ENCODE results near the gene NHLH1.

DNA sequence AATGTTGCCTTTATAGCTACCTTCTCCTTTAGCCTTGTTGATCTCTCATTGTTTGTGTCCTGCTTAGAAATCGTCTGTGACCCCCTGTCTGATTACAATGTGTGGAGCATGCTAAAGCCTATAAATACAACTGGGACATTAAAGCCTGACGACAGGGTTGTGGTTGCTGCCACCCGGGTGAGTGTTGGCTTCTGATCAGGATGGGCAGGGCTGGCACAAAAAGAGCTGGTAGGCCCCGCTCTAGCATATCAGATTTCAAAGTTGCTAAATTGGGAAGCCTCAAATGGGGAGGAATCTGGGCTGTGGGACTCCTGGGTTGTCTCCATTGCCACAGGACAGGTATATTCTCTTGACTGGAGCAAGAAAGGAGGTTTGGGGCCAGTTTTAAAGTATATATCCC, 15.2 kb upstream of the NHLH1 start:
- TF ChIP-seq, protein P1, sequence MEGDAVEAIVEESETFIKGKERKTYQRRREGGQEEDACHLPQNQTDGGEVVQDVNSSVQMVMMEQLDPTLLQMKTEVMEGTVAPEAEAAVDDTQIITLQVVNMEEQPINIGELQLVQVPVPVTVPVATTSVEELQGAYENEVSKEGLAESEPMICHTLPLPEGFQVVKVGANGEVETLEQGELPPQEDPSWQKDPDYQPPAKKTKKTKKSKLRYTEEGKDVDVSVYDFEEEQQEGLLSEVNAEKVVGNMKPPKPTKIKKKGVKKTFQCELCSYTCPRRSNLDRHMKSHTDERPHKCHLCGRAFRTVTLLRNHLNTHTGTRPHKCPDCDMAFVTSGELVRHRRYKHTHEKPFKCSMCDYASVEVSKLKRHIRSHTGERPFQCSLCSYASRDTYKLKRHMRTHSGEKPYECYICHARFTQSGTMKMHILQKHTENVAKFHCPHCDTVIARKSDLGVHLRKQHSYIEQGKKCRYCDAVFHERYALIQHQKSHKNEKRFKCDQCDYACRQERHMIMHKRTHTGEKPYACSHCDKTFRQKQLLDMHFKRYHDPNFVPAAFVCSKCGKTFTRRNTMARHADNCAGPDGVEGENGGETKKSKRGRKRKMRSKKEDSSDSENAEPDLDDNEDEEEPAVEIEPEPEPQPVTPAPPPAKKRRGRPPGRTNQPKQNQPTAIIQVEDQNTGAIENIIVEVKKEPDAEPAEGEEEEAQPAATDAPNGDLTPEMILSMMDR (IDR thresholded peaks at IDR 0.05), result no peak
- TF ChIP-seq POLR2AphosphoS5 (IDR thresholded peaks at IDR 0.05; ENCODE audit: low read depth, low read length) (no peak), TCF7L2 (IDR thresholded peaks at IDR 0.05; ENCODE audit: low read depth, low read length) (no peak)
- TF ChIP-seq, protein P2, sequence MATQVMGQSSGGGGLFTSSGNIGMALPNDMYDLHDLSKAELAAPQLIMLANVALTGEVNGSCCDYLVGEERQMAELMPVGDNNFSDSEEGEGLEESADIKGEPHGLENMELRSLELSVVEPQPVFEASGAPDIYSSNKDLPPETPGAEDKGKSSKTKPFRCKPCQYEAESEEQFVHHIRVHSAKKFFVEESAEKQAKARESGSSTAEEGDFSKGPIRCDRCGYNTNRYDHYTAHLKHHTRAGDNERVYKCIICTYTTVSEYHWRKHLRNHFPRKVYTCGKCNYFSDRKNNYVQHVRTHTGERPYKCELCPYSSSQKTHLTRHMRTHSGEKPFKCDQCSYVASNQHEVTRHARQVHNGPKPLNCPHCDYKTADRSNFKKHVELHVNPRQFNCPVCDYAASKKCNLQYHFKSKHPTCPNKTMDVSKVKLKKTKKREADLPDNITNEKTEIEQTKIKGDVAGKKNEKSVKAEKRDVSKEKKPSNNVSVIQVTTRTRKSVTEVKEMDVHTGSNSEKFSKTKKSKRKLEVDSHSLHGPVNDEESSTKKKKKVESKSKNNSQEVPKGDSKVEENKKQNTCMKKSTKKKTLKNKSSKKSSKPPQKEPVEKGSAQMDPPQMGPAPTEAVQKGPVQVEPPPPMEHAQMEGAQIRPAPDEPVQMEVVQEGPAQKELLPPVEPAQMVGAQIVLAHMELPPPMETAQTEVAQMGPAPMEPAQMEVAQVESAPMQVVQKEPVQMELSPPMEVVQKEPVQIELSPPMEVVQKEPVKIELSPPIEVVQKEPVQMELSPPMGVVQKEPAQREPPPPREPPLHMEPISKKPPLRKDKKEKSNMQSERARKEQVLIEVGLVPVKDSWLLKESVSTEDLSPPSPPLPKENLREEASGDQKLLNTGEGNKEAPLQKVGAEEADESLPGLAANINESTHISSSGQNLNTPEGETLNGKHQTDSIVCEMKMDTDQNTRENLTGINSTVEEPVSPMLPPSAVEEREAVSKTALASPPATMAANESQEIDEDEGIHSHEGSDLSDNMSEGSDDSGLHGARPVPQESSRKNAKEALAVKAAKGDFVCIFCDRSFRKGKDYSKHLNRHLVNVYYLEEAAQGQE (IDR thresholded peaks at IDR 0.05; ENCODE audit: insufficient read depth in 1 of 2, low read depth in 2 of 2, low read length in 1 of 2), result no peak

Data from Panc1 (cell line).